Non-pigmented ciliary epithelial cell (primary cell): ENCODE results near the gene ATP4B.

Experiments
- DNase-seq: peaks from one replicate; pipeline ENCODE4 v3.0.0-alpha.2; 2010; ENCODE audit warnings: low read depth

ATP4B gene

GRCh38 chr13:113657851-113658741 is at the start of gene ATP4B:
Gene ATP4B, minus strand, starts transcription at chr13:113658198. Its CDS starts 54 bp downstream, at chr13:113658144.
- DNase-seq: no peak

- no peak for DNase-seq
These were observed 14.1 kb upstream of the ATP4B start for GRCh38 chr13:113672002-113672651.

GRCh38 chr13:113671066-113672001 is 13.3 kb upstream of the ATP4B start:
- DNase-seq: no peak

GRCh38 chr13:113670541-113670940 is 12.5 kb upstream of the ATP4B start:
- DNase-seq: no peak

- no peak for DNase-seq
These were observed 11.8 kb upstream of the ATP4B start for GRCh38 chr13:113669755-113670341.

GRCh38 chr13:113669231-113669754 is 11.3 kb upstream of the ATP4B start:
- DNase-seq: no peak

GRCh38 chr13:113668491-113668971 is 10.5 kb upstream of the ATP4B start:
- no peak for DNase-seq

- no peak for DNase-seq
These were observed 9.9 kb upstream of the ATP4B start for GRCh38 chr13:113667771-113668490.

GRCh38 chr13:113666951-113667701 is 9.1 kb upstream of the ATP4B start, which contains the start of gene GRK1:
Gene GRK1, plus strand, starts transcription at chr13:113667219. Its CDS starts 168 bp downstream, at chr13:113667387.
- DNase-seq: no peak

- DNase-seq: no peak
These were observed 8.3 kb upstream of the ATP4B start for GRCh38 chr13:113666329-113666670.

GRCh38 chr13:113665597-113666328 is 7.8 kb upstream of the ATP4B start:
- no peak for DNase-seq

- no peak for DNase-seq
These were observed 7.0 kb upstream of the ATP4B start for GRCh38 chr13:113664751-113665596.

GRCh38 chr13:113663934-113664333 is 5.9 kb upstream of the ATP4B start:
- no peak for DNase-seq

GRCh38 chr13:113661509-113661908 is 3.5 kb upstream of the ATP4B start:
- no peak for DNase-seq

GRCh38 chr13:113660066-113660465 is 2.1 kb upstream of the ATP4B start:
- no peak for DNase-seq

GRCh38 chr13:113659337-113659736 is 1.3 kb upstream of the ATP4B start:
- no peak for DNase-seq

- no peak for DNase-seq
These were observed 838 bp upstream of the ATP4B start for GRCh38 chr13:113658836-113659235.
